ENCODE measurements around the gene TGFBR1.

DNA sequence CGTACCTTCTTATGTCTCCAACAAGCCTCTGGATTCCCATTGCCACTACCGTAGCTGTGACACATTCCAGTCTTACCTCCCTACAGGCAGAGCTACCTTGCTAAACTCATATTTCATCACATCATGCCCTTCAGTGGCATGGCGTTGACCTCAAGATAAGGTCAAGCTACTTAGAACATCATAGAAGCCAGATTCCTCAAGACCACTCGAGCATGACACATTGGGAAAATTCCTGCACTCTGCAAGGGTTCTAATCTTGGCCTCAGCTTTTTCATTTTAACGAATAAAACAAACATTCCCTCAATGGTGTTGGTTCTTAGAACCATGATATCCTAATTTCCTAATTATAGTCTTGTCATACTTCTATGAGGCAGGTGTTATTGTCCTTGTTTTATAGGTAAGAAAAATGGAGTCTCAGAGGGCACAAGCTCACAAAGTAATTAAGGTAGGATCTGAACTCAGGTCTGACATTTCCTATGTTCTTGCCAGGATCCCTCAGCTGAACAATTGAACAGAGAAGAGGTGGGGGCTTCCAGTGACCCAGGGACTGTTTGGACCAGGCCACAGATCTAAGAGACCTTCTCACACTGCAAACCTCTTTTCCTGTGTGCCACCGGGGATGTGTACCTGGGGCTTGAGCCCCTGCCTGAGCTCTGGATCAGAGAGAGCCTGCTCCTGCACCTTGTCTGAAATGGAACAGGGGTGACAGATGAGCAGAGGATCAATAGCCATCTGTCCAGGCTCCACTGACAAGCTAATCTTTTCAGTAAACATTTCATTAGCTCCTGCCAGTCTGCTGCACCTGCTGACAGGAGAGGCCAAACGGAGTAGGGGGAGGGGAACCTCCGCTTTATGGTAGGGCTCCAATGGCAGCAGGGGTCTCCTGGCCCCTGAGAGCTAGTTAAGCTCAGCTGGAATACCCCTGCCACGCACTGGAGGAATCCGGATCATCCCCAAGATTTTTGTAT, 67.5 kb downstream of the TGFBR1 start:
- TF ChIP-seq, protein P1, sequence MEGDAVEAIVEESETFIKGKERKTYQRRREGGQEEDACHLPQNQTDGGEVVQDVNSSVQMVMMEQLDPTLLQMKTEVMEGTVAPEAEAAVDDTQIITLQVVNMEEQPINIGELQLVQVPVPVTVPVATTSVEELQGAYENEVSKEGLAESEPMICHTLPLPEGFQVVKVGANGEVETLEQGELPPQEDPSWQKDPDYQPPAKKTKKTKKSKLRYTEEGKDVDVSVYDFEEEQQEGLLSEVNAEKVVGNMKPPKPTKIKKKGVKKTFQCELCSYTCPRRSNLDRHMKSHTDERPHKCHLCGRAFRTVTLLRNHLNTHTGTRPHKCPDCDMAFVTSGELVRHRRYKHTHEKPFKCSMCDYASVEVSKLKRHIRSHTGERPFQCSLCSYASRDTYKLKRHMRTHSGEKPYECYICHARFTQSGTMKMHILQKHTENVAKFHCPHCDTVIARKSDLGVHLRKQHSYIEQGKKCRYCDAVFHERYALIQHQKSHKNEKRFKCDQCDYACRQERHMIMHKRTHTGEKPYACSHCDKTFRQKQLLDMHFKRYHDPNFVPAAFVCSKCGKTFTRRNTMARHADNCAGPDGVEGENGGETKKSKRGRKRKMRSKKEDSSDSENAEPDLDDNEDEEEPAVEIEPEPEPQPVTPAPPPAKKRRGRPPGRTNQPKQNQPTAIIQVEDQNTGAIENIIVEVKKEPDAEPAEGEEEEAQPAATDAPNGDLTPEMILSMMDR (conservative IDR thresholded peaks at IDR 0.05 in 1 of 2, IDR thresholded peaks at IDR 0.05 in 1 of 2; ENCODE audit: low read depth in 1 of 2, low read length in 2 of 2) = no peak
- TF ChIP-seq EZH2 (IDR thresholded peaks at IDR 0.05; ENCODE audit: low read length, missing control alignments) = no peak
